BE2C (cell line): ENCODE results near the gene GNAS-AS1.

ENCODE experiments used
- DNase-seq: peaks from one replicate; pipeline ENCODE4 v3.0.0-alpha.2; 2020
- H3K27me3 ChIP-seq: fragments of 250-450 bp; sonication (Bioruptor Pico); 2 replicates; pipeline ENCODE4 v1.5.1; 2020; ENCODE audit warnings: mild to moderate bottlenecking
- H3K36me3 ChIP-seq: fragments of 250-450 bp; sonication (Bioruptor Pico); 2 replicates; pipeline ENCODE4 v1.5.1; 2020; ENCODE audit warnings: mild to moderate bottlenecking
- H3K4me1 ChIP-seq: fragments of 250-450 bp; sonication (Bioruptor Pico); 2 replicates; pipeline ENCODE4 v1.5.1; 2020
- H3K4me3 ChIP-seq: 2 replicates; pipeline ENCODE4 v1.5.1; 2011; ENCODE audit warnings: low read depth, low read length
- H3K9me3 ChIP-seq: fragments of 250-450 bp; sonication (Bioruptor Pico); 2 replicates; pipeline ENCODE4 v1.5.1; 2020
- TF ChIP-seq, protein P1 (sequence below): IDR thresholded peaks from 2 replicates; pipeline ENCODE4 v1.5.1; 2012; ENCODE audit warnings: mild to moderate bottlenecking, low read depth, low read length

Gene GNAS-AS1

DNA sequence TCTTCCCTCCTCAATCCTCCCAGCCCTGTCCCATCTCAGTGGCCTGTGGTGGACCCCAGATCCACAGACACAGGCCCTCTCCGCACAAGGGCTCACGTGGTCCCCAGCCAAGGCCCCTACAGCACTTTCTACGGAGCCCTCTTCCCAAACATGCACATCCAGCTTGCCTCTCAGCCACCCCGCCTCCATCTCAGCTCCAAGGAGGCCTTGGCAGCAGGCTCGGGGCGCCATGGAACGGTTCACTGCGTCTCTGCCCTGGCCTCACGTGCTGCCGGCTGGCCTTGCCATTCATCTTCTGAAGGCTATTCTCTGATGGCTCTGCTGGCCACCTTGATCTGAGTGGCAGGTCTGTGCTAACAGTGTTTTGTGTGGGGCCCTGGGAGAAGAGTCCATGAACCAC lies 33.0 kb downstream of the GNAS-AS1 start:
- Histone ChIP-seq H3K4me1 (no peaks in the 10 kb centered on the region), H3K9me3 (no peaks in the 10 kb centered on the region), H3K4me3 (no peak overlapping the region), H3K36me3 (no peaks in the 10 kb centered on the region; the same call in 1 of the 2 replicates), H3K27me3 (no peaks in the 10 kb centered on the region)
- no peak for DNase-seq
- TF ChIP-seq, protein P1, sequence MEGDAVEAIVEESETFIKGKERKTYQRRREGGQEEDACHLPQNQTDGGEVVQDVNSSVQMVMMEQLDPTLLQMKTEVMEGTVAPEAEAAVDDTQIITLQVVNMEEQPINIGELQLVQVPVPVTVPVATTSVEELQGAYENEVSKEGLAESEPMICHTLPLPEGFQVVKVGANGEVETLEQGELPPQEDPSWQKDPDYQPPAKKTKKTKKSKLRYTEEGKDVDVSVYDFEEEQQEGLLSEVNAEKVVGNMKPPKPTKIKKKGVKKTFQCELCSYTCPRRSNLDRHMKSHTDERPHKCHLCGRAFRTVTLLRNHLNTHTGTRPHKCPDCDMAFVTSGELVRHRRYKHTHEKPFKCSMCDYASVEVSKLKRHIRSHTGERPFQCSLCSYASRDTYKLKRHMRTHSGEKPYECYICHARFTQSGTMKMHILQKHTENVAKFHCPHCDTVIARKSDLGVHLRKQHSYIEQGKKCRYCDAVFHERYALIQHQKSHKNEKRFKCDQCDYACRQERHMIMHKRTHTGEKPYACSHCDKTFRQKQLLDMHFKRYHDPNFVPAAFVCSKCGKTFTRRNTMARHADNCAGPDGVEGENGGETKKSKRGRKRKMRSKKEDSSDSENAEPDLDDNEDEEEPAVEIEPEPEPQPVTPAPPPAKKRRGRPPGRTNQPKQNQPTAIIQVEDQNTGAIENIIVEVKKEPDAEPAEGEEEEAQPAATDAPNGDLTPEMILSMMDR: no peak

DNA sequence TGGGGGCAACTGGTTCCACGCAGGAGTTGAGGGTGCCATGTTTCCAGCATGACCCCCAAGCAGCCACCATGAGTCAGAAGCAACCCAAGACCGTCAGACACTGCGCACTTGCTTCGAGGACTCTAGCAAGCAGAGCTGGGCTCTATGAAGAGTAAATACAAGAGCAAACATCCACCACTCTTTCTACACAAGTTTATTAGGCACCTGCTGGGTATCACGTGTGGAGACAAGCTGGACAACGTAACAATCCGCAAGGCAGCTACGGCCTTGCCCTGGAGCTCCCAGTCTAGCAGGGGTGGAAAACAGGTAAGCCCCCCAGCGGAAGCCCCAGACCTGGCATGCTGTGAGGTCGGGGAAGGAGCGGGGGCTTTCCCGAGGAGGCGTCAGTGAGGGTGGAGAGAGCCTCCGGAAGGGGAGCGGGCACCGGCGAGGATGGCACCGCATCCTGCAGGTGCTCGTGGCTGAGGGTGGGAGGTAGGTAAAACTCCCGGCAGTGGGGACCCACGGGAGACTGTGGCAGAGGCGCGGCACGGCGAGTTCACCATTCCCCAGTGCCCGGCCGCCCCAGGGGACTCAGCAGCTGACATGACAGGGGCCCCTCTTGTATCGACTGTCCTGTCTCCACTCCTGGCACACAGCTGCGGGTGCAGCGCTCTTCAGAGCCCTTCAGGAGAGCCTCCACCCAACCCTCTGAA lies 33.6 kb downstream of the GNAS-AS1 start:
- no peaks in the 10 kb centered on the region for H3K27me3 ChIP-seq
- H3K4me1 ChIP-seq: no peaks in the 10 kb centered on the region
- H3K36me3 ChIP-seq: no peaks in the 10 kb centered on the region; the same call in 1 of the 2 replicates
- H3K9me3 ChIP-seq: no peaks in the 10 kb centered on the region
- no peak overlapping the region for H3K4me3 ChIP-seq
- TF ChIP-seq, protein P1: no peak
- no peak for DNase-seq

DNA sequence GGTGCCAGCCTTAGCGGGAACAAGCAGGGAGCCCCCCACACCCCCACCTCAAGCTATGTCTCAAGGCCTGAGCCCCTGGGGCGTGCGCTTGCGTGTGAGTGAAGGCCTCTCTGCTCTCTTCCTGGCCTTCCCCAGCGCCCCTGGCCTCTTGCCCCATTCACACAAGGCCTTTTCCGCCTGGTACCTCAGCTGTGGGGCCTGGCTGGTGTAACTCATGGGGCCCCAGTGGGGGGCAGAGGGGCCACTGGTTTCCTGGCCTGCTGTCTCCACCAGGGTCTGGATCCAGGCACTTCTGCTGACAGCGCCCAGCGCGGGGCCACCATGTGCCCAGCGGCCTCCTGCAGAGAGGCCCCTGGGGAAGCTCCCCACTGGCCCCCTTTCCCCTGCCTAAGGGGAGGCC lies 34.7 kb downstream of the GNAS-AS1 start:
- Histone ChIP-seq H3K4me3 (no peak overlapping the region), H3K36me3 (no peaks in the 10 kb centered on the region; the same call in 1 of the 2 replicates), H3K4me1 (no peaks in the 10 kb centered on the region), H3K9me3 (no peaks in the 10 kb centered on the region), H3K27me3 (no peaks in the 10 kb centered on the region)
- no peak for DNase-seq
- TF ChIP-seq, protein P1: no peak

DNA sequence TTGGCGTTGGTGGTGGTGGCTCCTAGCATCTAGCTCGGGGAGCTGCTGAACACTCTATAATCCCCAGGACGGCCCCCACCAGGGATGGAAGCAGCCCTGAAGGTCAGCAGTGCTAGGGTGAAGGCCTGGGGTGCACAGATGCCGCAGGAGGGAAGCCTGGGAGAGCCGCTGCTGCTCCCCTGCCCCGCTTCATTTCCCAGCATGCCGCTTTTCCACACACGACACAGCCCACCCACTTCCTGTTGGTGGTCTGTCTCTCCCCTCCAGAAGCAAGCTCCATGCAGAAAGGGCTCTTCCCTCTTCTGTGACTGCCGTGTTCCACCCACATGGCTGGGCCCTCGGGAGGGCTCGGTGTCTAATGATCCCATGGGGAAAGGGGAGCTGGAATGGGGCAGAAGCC lies 35.3 kb downstream of the GNAS-AS1 start:
- Histone ChIP-seq H3K36me3 (no peaks in the 10 kb centered on the region; the same call in 1 of the 2 replicates), H3K9me3 (no peaks in the 10 kb centered on the region), H3K4me3 (no peak overlapping the region), H3K4me1 (no peaks in the 10 kb centered on the region), H3K27me3 (no peaks in the 10 kb centered on the region)
- DNase-seq: no peak
- TF ChIP-seq, protein P1: no peak

DNA sequence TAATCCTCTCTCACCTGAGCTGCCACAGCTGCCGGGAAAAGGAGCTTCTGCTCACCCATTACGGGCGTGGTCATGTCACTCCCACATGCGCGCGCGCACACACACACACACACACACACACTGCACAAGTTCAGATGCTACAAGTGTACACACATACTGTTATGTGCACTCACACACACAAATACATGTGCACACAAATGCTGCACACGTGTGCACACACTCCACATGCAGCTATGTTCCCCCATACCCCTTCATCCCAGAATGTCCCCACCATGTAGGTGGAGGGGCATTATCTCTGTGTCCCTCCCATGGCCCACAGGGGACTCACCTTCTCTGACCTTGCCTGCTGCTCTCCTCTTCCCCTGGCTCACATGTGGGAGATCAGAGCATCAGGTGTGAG lies 37.3 kb downstream of the GNAS-AS1 start:
- H3K27me3 ChIP-seq: no peaks in the 10 kb centered on the region
- H3K36me3 ChIP-seq: no peaks in the 10 kb centered on the region
- no peaks in the 10 kb centered on the region for H3K9me3 ChIP-seq
- no peak overlapping the region for H3K4me3 ChIP-seq
- DNase-seq: no peak
- TF ChIP-seq, protein P1: no peak
- no peaks in the 10 kb centered on the region for H3K4me1 ChIP-seq

DNA sequence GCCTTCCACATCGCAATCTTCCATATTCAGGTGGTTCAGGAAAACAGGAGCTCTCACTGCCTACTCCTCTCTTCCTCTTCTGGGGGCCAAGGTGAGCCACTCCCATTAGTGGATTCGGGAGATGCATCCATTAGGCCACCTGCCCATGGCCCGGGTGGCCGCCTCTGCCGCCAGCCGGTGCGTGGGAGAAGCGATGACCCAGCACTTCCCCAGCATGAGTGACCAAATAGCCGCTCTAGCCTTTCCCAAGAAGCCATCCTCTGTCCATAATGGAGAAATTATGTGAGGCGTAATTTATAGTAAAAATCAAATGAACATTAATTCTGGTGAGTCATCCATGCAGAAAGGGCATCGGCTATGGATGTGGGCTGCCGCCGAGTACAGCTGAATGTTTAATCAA lies 39.4 kb downstream of the GNAS-AS1 start:
- no peaks in the 10 kb centered on the region for H3K36me3 ChIP-seq
- no peak for DNase-seq
- no peaks in the 10 kb centered on the region for H3K27me3 ChIP-seq
- no peaks in the 10 kb centered on the region for H3K4me1 ChIP-seq
- TF ChIP-seq, protein P1: no peak
- H3K9me3 ChIP-seq: no peaks in the 10 kb centered on the region
- no peak overlapping the region for H3K4me3 ChIP-seq
